ENCODE measurements around the gene GNA12.

The GNA12 gene, protein sequence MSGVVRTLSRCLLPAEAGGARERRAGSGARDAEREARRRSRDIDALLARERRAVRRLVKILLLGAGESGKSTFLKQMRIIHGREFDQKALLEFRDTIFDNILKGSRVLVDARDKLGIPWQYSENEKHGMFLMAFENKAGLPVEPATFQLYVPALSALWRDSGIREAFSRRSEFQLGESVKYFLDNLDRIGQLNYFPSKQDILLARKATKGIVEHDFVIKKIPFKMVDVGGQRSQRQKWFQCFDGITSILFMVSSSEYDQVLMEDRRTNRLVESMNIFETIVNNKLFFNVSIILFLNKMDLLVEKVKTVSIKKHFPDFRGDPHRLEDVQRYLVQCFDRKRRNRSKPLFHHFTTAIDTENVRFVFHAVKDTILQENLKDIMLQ

DNA sequence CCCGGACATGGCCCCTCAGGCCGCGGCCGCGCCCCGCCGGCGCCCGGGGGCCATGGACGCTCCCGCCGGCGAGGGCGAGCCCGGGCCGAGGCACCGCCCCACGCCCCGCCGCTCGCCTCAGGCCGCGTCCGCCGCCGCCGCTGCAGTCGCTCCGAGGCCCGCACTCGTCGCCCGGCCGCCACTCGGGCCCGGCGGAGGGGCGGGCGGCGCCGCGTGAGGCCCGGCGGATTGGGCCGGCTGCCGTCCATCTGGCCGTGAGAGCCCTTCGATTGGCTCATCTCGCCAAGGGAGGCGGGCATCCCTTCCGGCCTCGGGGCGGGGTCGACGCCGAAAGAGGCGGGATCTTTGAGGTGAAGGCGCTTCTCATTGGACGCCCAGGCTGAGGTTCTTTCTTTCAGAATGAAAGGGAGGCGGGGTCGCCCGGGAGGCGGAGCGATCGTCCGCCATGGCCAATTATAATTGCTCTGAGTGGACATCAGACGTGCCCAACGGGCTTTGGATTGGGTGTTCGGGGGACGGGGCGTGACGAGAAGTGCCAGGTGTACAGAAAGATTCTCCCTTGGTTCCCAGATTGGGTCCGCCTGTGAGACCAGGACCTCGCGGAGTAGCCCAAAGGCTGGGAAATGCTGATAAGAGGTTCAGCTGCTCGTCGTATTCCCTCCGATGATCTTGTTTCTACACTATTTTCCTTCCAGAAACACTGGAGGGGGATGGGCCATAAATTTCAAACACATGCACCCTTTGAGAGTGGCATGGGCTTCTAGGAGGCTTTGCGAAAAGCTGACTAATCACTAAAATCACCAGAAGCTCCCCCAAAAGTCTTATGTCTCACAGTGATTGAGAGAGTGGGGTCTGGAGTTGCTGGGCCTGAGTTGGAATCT is at the start of gene GNA12:
Gene GNA12, minus strand, starts transcription at position 156 of the 881 bp plus-strand sequence. Its CDS starts 147 bp downstream, at position 9.
- H3K27ac Mint-ChIP-seq: peak within 1 kb of the TSS; percentile 86
- H3K27me3 Mint-ChIP-seq: no peaks in the 10 kb centered on the region
- peaks cover 52% of the 10 kb centered on the region for H3K4me1 Mint-ChIP-seq
- peak; percentile 98 for ATAC-seq
- peak within 1 kb of the TSS; percentile 91 for H3K4me3 Mint-ChIP-seq
- H3K36me3 Mint-ChIP-seq: peaks cover 30% of the 10 kb centered on the region
- no peaks in the 10 kb centered on the region for H3K9me3 Mint-ChIP-seq

DNA sequence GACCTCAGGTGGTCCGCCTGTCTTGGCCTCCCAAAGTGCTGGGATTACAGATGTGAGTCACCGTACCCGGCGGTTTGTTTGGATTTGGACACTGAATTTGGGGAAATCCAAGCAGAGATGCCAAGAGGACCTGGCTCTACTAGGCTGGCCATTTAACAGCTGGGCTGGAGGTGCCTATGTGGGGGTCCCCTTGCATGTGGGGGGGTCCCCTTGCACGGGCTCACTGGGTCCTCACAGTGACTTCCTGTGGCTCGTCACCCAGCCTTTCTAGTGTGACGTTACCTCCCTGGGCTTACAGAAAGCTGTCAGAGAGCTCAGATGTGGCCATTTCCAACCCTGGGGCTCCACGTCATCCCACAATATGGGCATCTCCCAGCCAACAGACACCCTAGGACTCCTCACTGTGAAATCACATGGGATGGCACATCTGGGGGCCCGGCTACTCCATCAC is 49.3 kb upstream of the GNA12 start:
- Mint-ChIP-seq H3K9me3 (no peaks in the 10 kb centered on the region), H3K4me1 (peaks cover 43% of the 10 kb centered on the region), H3K27ac (peak overlapping the region; percentile 94), H3K36me3 (no peaks in the 10 kb centered on the region), H3K27me3 (no peaks in the 10 kb centered on the region), H3K4me3 (peak overlapping the region; percentile 19)
- ATAC-seq: no peak

DNA sequence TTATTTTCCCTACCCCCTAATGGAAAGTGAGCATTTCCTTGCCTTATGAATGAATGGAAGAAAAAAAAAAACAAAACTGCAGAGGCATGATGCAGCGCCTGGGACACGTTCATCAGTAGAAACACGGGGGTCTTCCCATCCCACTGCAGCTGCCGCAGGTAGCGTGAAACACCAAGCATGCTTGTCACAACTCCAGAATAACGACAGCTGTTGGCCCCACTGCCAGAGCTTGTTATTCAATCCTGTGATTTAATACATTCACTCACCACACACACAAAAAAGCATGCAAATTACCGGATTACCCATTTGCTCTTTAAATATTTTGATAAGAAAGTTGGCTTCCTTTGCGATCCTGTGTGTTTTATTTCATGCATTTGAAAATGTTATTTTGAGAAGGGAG is 48.4 kb upstream of the GNA12 start:
- no peaks in the 10 kb centered on the region for H3K27me3 Mint-ChIP-seq
- ATAC-seq: no peak
- no peaks in the 10 kb centered on the region for H3K36me3 Mint-ChIP-seq
- no peaks in the 10 kb centered on the region for H3K9me3 Mint-ChIP-seq
- peak overlapping the region; percentile 94 for H3K27ac Mint-ChIP-seq
- H3K4me1 Mint-ChIP-seq: peaks cover 43% of the 10 kb centered on the region
- H3K4me3 Mint-ChIP-seq: no peak overlapping the region

DNA sequence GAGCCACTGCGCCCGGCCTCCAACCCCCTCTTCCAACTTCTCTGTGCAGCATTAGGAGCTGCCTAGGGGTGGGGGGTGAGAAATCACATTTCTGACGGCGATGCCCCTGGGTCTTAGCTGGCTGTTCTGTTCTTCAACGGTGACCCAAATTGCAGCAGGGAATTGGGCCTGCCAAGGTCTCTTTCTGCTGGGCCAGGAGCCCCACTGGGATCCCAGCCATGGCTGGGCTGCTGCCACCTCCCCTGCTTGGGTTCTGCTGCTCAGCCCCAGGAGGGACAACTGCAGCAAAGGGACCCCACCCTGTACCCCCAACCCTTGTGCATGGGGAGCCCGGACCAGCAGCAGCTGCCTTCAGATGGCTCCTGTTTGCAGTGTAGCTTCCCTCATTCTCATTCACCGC is 43.7 kb upstream of the GNA12 start:
- no peaks in the 10 kb centered on the region for H3K27me3 Mint-ChIP-seq
- no peak overlapping the region for H3K27ac Mint-ChIP-seq
- H3K36me3 Mint-ChIP-seq: no peaks in the 10 kb centered on the region
- H3K9me3 Mint-ChIP-seq: no peaks in the 10 kb centered on the region
- H3K4me3 Mint-ChIP-seq: no peak overlapping the region
- ATAC-seq: no peak
- H3K4me1 Mint-ChIP-seq: peaks cover 28% of the 10 kb centered on the region

DNA sequence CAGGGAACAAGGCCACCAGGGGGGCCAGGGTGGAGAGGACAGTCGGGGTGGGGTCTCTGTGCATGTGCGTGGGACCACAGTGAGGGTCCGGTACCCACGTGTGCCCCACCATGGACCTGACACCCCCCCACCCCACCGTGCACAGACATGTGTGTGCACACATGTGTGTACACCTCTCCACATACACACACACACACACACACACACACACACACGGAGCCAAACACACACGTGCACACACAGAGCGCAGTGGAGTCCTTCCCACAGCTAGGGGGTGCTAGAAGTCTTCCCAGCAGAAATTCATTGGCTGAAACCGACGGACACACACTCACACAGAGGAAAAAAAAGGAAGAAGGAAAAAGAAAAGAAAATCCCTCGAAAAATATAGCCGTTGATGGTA is 42.8 kb upstream of the GNA12 start:
- H3K36me3 Mint-ChIP-seq: no peaks in the 10 kb centered on the region
- H3K4me3 Mint-ChIP-seq: no peak overlapping the region
- H3K27ac Mint-ChIP-seq: peak overlapping the region; percentile 37
- no peaks in the 10 kb centered on the region for H3K9me3 Mint-ChIP-seq
- peaks cover 24% of the 10 kb centered on the region for H3K4me1 Mint-ChIP-seq
- peak; percentile 65 for ATAC-seq
- H3K27me3 Mint-ChIP-seq: no peaks in the 10 kb centered on the region

DNA sequence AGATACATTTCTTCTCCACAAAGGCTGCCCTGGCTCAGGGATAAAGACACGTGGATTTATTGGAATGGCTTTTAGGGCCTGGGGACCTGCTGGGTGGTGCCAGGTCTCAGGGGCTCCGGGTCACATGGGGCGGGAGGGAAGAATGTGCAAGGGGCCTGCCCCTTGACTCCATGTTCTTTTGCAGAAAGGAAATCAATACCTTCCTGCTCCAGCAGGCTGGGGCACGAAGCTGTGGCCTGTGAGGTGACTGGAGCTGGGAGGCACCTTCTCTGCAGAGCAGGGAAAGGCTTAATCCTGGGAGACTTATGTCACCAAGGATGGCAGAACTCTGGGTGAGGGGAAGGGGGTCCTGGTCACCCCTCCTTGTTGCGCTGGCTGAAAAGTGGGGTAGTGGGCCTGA is 42.3 kb upstream of the GNA12 start:
- Mint-ChIP-seq H3K9me3 (no peaks in the 10 kb centered on the region), H3K27ac (peak overlapping the region; percentile 37), H3K4me3 (no peak overlapping the region), H3K36me3 (no peaks in the 10 kb centered on the region), H3K4me1 (peaks cover 24% of the 10 kb centered on the region), H3K27me3 (no peaks in the 10 kb centered on the region)
- ATAC-seq: no peak

DNA sequence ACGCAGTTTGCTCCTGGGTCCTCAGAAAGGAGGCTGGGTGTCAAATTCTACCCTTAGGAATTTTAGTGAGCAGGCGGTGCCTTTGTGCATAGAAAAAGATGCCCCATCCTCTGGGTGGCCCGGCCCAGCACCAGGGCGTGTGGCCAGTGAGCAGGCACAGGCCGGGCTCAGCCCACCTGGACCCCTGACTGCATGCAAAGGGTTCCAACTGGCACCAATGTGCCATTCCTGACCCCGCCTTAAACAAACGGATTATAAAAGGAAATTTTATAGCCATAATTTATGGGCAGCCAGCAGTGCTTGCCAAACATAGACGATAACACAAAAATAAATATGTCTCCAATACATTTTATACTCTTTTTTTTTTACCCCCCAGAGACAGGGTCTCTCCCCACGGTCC is 40.1 kb upstream of the GNA12 start:
- H3K4me3 Mint-ChIP-seq: no peak overlapping the region
- H3K27me3 Mint-ChIP-seq: no peaks in the 10 kb centered on the region
- H3K4me1 Mint-ChIP-seq: peaks cover 17% of the 10 kb centered on the region
- no peaks in the 10 kb centered on the region for H3K36me3 Mint-ChIP-seq
- H3K27ac Mint-ChIP-seq: no peak overlapping the region
- H3K9me3 Mint-ChIP-seq: no peaks in the 10 kb centered on the region
- ATAC-seq: no peak

DNA sequence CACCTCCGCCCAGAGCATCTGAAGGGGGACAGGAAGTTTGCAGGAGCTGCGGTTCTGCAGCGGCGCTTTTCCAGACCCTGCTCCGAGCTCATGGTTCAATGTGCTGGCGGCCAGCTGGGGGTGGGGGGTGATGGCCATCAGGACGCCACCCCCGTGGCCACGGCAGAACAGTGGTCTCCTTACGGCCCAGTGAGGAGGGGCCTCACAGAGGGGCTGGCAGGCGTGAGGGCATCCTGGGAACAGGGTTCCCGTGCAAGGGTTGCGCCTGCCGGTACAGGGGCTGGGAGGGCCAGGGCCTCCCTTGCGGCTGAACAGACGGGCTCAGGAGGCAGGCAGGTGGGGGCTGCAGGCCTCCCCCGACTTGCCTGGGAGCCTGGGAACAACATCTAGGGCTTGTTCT is 39.0 kb upstream of the GNA12 start:
- peak; percentile 20 for ATAC-seq
- H3K27ac Mint-ChIP-seq: no peak overlapping the region
- no peaks in the 10 kb centered on the region for H3K27me3 Mint-ChIP-seq
- H3K4me1 Mint-ChIP-seq: peaks cover 28% of the 10 kb centered on the region
- no peak overlapping the region for H3K4me3 Mint-ChIP-seq
- H3K9me3 Mint-ChIP-seq: no peaks in the 10 kb centered on the region
- H3K36me3 Mint-ChIP-seq: no peaks in the 10 kb centered on the region

DNA sequence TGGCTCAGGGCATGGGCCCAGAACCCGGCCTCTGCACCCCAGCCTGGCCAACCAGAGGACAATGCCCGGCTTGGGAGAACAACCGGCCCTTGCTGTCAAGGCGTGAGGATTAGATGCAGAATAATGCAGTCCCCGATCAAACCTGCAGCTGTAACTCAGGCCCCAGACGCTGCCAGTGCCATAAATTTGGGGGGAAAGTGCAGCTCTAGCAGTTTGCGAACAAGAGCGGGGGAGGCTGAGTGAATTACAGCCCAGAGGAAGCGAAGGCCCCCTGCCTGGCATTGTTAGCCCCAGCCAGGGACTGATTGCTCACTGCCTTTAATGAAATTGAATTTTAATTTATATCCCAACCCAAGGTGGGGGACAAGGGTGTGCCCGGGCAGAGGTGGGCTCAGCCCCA is 38.0 kb upstream of the GNA12 start:
- no peaks in the 10 kb centered on the region for H3K27me3 Mint-ChIP-seq
- no peaks in the 10 kb centered on the region for H3K36me3 Mint-ChIP-seq
- no peak for ATAC-seq
- no peaks in the 10 kb centered on the region for H3K9me3 Mint-ChIP-seq
- no peak overlapping the region for H3K27ac Mint-ChIP-seq
- H3K4me1 Mint-ChIP-seq: peaks cover 23% of the 10 kb centered on the region
- H3K4me3 Mint-ChIP-seq: no peak overlapping the region

DNA sequence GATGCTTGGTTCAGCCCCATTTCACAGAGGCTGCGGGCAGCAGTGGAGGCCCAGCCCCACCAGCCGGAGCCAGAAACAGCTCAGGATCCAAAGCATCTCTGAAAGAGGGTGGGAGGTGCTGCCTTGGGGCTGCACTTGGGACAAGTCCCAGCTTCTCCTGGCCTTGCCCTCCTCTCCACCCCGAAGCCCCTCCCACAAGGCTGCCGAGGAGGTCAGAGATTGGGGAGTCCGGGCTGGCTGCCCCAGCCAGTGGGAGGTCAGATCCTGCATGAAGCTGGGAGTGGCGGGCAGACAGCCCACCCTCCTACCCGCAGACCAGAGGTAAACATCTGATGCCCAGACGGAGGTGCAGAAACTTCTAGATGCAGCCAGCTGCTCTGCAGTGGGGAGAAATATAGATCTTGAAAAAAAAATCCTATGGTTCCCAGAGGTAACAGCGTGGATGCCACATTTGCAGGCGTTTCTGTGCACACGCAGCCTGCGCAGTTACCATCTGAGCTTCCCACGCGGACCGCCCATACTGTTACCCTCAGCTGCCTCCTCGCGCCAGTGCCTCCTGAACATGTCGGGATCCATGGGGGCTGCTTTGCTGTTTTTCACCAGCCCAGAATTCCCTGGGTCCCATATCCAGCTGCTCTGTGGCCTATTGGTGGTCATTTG is 36.9 kb upstream of the GNA12 start:
- no peaks in the 10 kb centered on the region for H3K9me3 Mint-ChIP-seq

DNA sequence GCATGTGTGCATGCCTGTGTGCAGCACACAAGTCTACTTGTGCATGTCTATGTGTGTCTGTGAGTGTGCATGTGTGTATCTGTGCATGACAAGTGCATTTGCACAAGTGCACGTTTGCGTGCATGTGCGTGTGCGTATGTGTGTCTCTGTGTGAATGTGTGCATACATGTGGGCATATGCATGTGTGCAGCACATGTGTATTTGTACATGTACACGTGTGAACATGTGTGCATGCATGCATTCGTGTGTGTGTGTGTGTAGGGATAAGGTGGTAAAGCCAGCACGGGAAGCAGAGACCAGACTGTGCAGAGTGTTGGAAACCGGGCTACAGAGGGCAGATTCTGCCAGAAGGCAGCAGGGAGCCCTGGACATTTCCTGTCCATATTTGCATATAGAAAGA is 35.9 kb upstream of the GNA12 start:
- ATAC-seq: no peak
- H3K4me1 Mint-ChIP-seq: peaks cover 12% of the 10 kb centered on the region
- H3K27me3 Mint-ChIP-seq: no peaks in the 10 kb centered on the region
- H3K9me3 Mint-ChIP-seq: no peaks in the 10 kb centered on the region
- H3K36me3 Mint-ChIP-seq: no peaks in the 10 kb centered on the region
- H3K27ac Mint-ChIP-seq: no peak overlapping the region
- no peak overlapping the region for H3K4me3 Mint-ChIP-seq

More for the DNA sequence above, 36.9 kb upstream of the GNA12 start:
- Mint-ChIP-seq H3K27ac (no peak overlapping the region), H3K4me1 (peaks cover 12% of the 10 kb centered on the region), H3K27me3 (no peaks in the 10 kb centered on the region), H3K36me3 (no peaks in the 10 kb centered on the region), H3K4me3 (no peak overlapping the region)
- no peak for ATAC-seq

DNA sequence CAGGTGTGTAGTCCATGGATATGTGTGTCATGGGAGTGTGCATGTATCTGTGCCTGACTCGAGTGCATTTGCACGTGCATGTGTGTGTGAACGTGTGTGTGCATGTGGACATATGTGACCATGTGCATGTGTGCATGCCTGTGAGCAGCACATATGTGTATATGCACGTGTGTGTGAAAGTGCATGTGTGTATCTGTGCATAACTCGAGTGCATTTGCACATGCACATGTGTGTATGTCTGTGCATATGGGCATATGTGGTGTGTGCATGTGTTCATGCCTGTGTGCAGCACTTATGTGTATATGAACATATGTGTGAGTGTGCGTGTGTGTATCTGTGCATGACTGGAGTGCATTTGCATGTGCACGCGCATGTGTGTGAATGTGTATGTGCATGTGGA is 35.2 kb upstream of the GNA12 start:
- Mint-ChIP-seq H3K27ac (no peak overlapping the region), H3K4me3 (no peak overlapping the region)

DNA sequence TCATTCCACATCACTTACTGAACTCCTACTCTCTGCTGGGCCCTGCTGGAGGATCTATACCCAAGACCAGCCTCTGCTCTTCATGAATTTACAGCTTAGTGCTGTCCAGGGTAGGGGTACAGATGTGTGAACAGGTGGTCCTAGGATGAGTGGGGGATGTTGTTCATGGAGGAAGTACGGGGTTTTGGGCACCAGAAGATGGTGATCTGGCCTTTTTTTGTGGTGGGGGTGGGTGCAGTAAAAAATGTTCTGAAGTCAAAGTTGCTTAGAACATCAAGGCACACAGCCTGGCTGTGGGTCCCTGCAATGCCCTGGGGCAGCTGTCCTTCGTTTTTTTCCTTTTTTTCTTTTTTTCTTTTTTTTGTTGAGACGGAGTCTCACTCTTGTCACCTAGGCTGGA is 34.2 kb upstream of the GNA12 start:
- Mint-ChIP-seq H3K36me3 (no peaks in the 10 kb centered on the region), H3K4me1 (peaks cover 20% of the 10 kb centered on the region), H3K27me3 (no peaks in the 10 kb centered on the region), H3K27ac (no peak overlapping the region), H3K9me3 (no peaks in the 10 kb centered on the region), H3K4me3 (no peak overlapping the region)
- ATAC-seq: no peak

More for the DNA sequence above, 35.2 kb upstream of the GNA12 start:
- H3K27me3 Mint-ChIP-seq: no peaks in the 10 kb centered on the region
- no peaks in the 10 kb centered on the region for H3K9me3 Mint-ChIP-seq
- H3K4me1 Mint-ChIP-seq: peaks cover 12% of the 10 kb centered on the region
- H3K36me3 Mint-ChIP-seq: no peaks in the 10 kb centered on the region
- ATAC-seq: no peak

DNA sequence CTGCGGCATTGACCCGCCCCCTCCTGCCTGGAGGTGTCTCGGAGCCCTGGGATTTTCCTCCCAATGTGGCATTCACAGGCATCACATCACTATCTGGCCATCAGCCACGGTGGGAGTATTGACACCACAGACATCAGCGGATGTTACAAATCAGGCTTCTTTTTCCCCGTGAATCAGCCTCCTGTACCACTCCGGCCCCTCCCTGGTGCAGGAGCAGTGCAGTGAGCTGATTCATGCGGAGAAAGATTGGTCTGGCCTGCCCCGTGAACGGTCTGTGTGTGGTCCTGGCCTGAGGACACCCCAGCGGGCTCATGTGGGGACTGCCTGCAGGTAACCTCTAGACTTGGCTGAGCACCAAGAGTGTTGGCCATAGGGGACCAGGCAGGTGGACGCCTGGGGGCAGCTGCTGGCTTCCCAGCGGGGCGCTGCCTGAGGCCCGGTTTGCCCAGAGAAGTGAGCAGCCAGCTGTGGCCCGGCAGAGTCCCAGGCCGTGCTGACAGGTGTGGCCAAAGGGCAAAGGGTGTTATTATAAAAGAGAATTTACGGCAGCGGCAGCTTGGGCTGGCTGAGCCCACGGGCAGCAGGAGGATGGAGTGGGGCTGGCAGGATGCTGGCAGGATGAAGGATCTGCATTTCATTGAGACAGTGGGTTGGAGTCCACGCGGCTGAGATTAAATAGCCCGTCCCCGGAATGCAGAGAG is 32.1 kb upstream of the GNA12 start:
- H3K27ac Mint-ChIP-seq: no peak overlapping the region
- peaks cover 38% of the 10 kb centered on the region for H3K4me1 Mint-ChIP-seq
- no peaks in the 10 kb centered on the region for H3K36me3 Mint-ChIP-seq
- H3K9me3 Mint-ChIP-seq: no peaks in the 10 kb centered on the region
- H3K27me3 Mint-ChIP-seq: no peaks in the 10 kb centered on the region
- no peak overlapping the region for H3K4me3 Mint-ChIP-seq
- no peak for ATAC-seq

All from stimulated activated memory B cell treated with anti-CD40 and anti-IgM and Interleukin-4, amounts not matched to agents 10 μg/mL and 1 μg/mL and 100 μg/mL, for 72 hours (primary cell).